Measurements from ENCODE around the gene RFTN1. TPM values are rescaled to one million over a fixed set of nuclear protein-coding genes. Genes with fewer than 3 reads are reported as not detected.

The RFTN1 gene
- total RNA-seq, 4 donors from 2014 or later = 42.4 to 94.4 (median 62.5) TPM

DNA sequence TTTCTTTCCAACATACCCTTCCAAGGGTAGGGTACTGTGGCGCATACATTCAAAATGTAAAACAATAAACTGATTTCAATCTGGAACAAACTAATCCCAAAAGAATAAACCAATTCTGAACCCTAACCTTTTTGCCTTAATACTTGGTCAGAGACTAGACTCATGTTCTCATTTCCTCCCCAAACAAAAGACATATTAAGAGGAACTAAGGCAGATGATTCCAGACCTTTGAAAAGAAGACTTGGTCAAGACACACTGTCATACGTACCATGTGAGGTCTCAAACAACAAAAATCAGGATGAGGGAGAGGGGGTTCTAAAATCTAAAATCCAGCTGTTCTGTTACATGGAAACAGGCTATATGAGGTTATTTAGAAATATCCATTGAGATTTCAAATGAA lies 102.1 kb downstream of the RFTN1 start:
- DNase-seq (ENCODE audit: low spot score) (no peak), ATAC-seq (ENCODE audit: low FRiP score) (no peak)
- no peak for TF ChIP-seq CTCF (IDR thresholded peaks at IDR 0.05)

- TF ChIP-seq CTCF (IDR thresholded peaks at IDR 0.05) = no peak
- DNase-seq (ENCODE audit: low spot score) (no peak), ATAC-seq (ENCODE audit: low FRiP score) (no peak)
Observed at GRCh38 chr3:16410659-16411058, 102.8 kb downstream of the RFTN1 start.

- ATAC-seq (ENCODE audit: low FRiP score) = no peak
- TF ChIP-seq CTCF (IDR thresholded peaks at IDR 0.05) = no peak
- no peak for DNase-seq (ENCODE audit: low spot score)
Observed at GRCh38 chr3:16409032-16409431, 104.5 kb downstream of the RFTN1 start.

- no peak for ATAC-seq (ENCODE audit: low FRiP score)
- no peak for DNase-seq (ENCODE audit: low spot score)
- TF ChIP-seq CTCF (IDR thresholded peaks at IDR 0.05) = no peak
Observed at GRCh38 chr3:16407366-16407765, 106.1 kb downstream of the RFTN1 start.

- ATAC-seq (ENCODE audit: low FRiP score) (no peak), DNase-seq (ENCODE audit: low spot score) (no peak)
- TF ChIP-seq CTCF (IDR thresholded peaks at IDR 0.05) = no peak
Observed at GRCh38 chr3:16406579-16406978, 106.9 kb downstream of the RFTN1 start.

- no peak for DNase-seq (ENCODE audit: low spot score)
- no peak for ATAC-seq (ENCODE audit: low FRiP score)
- TF ChIP-seq CTCF (IDR thresholded peaks at IDR 0.05) = no peak
Observed at GRCh38 chr3:16406166-16406565, 107.3 kb downstream of the RFTN1 start.

DNA sequence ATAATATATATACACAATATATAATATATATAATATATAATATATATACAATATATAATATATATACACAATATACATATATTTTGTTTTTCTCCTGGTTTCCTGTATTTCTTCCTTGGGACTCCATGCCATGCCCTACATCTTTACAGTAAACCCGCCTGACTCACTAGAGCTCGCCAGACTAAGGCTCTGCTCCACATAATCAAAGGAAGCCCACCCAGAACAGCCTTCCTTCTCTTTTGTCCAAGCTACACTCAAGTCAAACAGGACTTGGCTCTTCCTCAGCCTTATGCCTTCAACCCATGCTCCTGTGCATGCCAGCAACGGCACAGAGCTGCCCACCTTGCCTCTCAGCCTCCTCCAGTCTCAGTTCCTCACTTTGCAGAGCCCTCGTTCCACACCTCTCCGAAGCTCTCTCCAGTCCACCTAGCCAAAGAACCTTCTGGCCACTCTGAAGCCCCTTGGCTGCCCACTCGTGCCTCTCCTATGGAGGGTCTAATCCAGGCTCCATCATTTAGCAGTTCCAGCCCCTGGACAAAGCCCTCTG lies 109.1 kb downstream of the RFTN1 start:
- TF ChIP-seq CTCF (IDR thresholded peaks at IDR 0.05) = no peak
- ATAC-seq (ENCODE audit: low FRiP score) (no peak), DNase-seq (ENCODE audit: low spot score) (no peak)
